GM23338 (cell line): ENCODE measurements around the gene METTL26.

Experiments
- NANOG ChIP-seq: IDR thresholded peaks from 2 replicates; pipeline ENCODE4 v1.6.1; 2016; ENCODE audit warnings: antibody characterized with exemption, borderline replicate concordance
- TF ChIP-seq, protein P1 (sequence below), 2 experiments: fragments of 200-600 bp in 1 of 2; sonication (generic) in 1 of 2; conservative IDR thresholded peaks; 2 replicates each; pipeline versions ENCODE4 v1.5.1 to v1.6.1; 2016 to 2017; ENCODE audit warnings: antibody characterized with exemption in 2 of 2, low read depth in 2 of 2, mild to moderate bottlenecking in 2 of 2, moderate library complexity in 1 of 2

GRCh38 chr16:679814-680624 lies 43.9 kb upstream of the METTL26 start, which contains the start of gene STUB1:
- TF ChIP-seq, protein P1, sequence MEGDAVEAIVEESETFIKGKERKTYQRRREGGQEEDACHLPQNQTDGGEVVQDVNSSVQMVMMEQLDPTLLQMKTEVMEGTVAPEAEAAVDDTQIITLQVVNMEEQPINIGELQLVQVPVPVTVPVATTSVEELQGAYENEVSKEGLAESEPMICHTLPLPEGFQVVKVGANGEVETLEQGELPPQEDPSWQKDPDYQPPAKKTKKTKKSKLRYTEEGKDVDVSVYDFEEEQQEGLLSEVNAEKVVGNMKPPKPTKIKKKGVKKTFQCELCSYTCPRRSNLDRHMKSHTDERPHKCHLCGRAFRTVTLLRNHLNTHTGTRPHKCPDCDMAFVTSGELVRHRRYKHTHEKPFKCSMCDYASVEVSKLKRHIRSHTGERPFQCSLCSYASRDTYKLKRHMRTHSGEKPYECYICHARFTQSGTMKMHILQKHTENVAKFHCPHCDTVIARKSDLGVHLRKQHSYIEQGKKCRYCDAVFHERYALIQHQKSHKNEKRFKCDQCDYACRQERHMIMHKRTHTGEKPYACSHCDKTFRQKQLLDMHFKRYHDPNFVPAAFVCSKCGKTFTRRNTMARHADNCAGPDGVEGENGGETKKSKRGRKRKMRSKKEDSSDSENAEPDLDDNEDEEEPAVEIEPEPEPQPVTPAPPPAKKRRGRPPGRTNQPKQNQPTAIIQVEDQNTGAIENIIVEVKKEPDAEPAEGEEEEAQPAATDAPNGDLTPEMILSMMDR (conservative IDR thresholded peaks at IDR 0.05; ENCODE audit: low read depth in 2 of 2), result no peak
- TF ChIP-seq NANOG, result no peak
